Measurements from ENCODE around the gene ALOX15.

GRCh38 chr17:4617590-4618351 is 23.7 kb downstream of the ALOX15 start:
- TF ChIP-seq MEF2A (IDR thresholded peaks at IDR 0.05; ENCODE audit: control insufficient read depth, low read depth, low read length) (no peak), CTCF (IDR thresholded peaks at IDR 0.05 in 2 of 3, conservative IDR thresholded peaks at IDR 0.05 in 1 of 3; ENCODE audit: insufficient read depth in 2 of 3, low read depth in 1 of 3, low read length in 3 of 3) (no peak), RCOR1 (IDR thresholded peaks at IDR 0.05; ENCODE audit: borderline replicate concordance in 1 of 2, low read depth in 2 of 2, low read length in 2 of 2) (no peak), KAT8 (IDR thresholded peaks at IDR 0.05; ENCODE audit: low read depth) (no peak), TOE1 (IDR thresholded peaks at IDR 0.05; ENCODE audit: borderline replicate concordance) (no peak), TOE1 (CRISPR knock-in tag; IDR thresholded peaks at IDR 0.05; ENCODE audit: borderline replicate concordance, low read depth) (no peak), MCM7 (IDR thresholded peaks at IDR 0.05) (no peak), ZNF184 (CRISPR knock-in tag; IDR thresholded peaks at IDR 0.05) (no peak), ZNF436 (CRISPR knock-in tag; IDR thresholded peaks at IDR 0.05) (no peak), POLR3A (IDR thresholded peaks at IDR 0.05; ENCODE audit: borderline replicate concordance, extremely low read depth, insufficient read depth, insufficient read length) (no peak), EZH2 (IDR thresholded peaks at IDR 0.05; ENCODE audit: borderline replicate concordance, low read depth, low read length) (no peak), POLR2A (conservative IDR thresholded peaks at IDR 0.05) (no peak), POLR2AphosphoS5 (IDR thresholded peaks at IDR 0.05; ENCODE audit: control insufficient read depth, insufficient read depth, low read depth, low read length) (no peak)

All from K562 (cell line).